ENCODE measurements around the gene ANKRD30A. TPM values are rescaled to one million over a fixed set of nuclear protein-coding genes. Genes with fewer than 3 reads are reported as not detected.

ANKRD30A gene
- total RNA-seq, 1 donor from 2014 or later: not detected

DNA sequence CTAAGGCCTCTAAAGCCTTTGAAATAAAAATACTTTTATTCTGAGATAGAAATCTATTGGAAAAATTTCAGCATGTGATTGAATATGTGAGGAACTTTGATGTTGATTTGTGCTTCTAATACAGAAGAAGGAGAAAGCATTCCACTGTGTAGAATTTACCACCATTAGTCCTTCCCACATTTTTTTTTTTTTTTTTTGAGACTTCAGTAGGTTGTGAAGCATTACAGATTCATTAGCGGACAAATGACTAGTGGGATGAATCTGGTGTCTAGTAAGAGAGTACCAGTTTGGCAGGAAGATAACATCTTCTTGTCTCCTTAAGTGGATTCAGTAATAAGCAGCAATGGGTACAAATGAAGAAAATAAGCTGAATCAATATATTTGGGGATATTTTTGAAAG is 95.5 kb downstream of the ANKRD30A start:
- TF ChIP-seq, protein P1, sequence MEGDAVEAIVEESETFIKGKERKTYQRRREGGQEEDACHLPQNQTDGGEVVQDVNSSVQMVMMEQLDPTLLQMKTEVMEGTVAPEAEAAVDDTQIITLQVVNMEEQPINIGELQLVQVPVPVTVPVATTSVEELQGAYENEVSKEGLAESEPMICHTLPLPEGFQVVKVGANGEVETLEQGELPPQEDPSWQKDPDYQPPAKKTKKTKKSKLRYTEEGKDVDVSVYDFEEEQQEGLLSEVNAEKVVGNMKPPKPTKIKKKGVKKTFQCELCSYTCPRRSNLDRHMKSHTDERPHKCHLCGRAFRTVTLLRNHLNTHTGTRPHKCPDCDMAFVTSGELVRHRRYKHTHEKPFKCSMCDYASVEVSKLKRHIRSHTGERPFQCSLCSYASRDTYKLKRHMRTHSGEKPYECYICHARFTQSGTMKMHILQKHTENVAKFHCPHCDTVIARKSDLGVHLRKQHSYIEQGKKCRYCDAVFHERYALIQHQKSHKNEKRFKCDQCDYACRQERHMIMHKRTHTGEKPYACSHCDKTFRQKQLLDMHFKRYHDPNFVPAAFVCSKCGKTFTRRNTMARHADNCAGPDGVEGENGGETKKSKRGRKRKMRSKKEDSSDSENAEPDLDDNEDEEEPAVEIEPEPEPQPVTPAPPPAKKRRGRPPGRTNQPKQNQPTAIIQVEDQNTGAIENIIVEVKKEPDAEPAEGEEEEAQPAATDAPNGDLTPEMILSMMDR (conservative IDR thresholded peaks at IDR 0.05): no peak
- no peak overlapping the region for H3K27ac Mint-ChIP-seq (ENCODE audit: unreplicated experiment)
- no peaks in the 10 kb centered on the region for H3K27me3 Mint-ChIP-seq (ENCODE audit: low read depth)
- H3K4me1 Mint-ChIP-seq: no peaks in the 10 kb centered on the region
- DNase-seq (ENCODE audit: low read depth, low spot score): no peak
- no peak overlapping the region for H3K4me3 Mint-ChIP-seq
- peaks cover 3% of the 10 kb centered on the region for H3K36me3 Mint-ChIP-seq (ENCODE audit: low read depth)
- H3K9me3 Mint-ChIP-seq: peaks cover 10% of the 10 kb centered on the region

DNA sequence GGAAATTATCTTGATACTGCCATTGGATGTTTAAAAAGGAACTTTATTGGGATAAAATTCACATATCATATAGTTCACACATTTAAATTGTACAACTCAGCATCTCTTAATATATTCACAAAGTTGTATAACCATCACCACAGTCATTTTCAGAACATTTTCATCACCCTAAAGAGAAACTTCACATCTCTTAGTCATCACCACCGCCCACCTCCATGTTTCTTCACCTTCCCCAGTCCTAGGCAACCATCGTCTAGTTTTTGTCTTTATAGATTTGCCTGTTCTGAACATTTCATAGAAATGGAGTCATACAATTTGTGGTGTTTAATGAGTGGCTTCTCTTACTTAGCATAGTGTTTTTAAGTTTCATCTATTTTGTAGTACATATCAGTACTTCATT is 96.6 kb downstream of the ANKRD30A start:
- no peak for DNase-seq (ENCODE audit: low read depth, low spot score)
- Mint-ChIP-seq H3K9me3 (peaks cover 10% of the 10 kb centered on the region), H3K36me3 (ENCODE audit: low read depth) (peaks cover 3% of the 10 kb centered on the region), H3K4me3 (no peak overlapping the region), H3K4me1 (no peaks in the 10 kb centered on the region), H3K27ac (ENCODE audit: unreplicated experiment) (no peak overlapping the region), H3K27me3 (ENCODE audit: low read depth) (no peaks in the 10 kb centered on the region)
- TF ChIP-seq, protein P1 (conservative IDR thresholded peaks at IDR 0.05): no peak

DNA sequence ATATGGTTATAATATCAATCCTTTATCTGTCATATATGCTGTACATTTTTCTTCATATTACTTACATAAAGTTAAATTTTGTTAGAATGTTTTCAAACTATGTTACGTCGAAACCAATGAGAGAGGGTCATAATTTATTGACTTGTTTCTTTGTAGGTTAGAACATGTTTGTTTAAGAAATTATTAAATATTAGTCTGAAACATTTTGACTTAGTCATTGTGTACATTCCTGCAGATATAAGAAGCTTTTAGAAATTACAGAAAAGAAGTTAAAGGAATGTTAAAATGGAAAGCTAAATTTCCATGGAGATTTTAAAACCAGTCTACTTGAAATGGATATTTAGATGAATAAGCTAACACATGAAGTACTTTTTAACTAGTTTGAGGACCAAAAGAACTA is 99.8 kb downstream of the ANKRD30A start:
- TF ChIP-seq, protein P1 (conservative IDR thresholded peaks at IDR 0.05): no peak
- Mint-ChIP-seq H3K9me3 (peaks cover 10% of the 10 kb centered on the region), H3K4me1 (no peaks in the 10 kb centered on the region), H3K27ac (ENCODE audit: unreplicated experiment) (no peak overlapping the region), H3K27me3 (ENCODE audit: low read depth) (no peaks in the 10 kb centered on the region), H3K36me3 (ENCODE audit: low read depth) (peaks cover 3% of the 10 kb centered on the region), H3K4me3 (no peak overlapping the region)
- DNase-seq (ENCODE audit: low read depth, low spot score): no peak

DNA sequence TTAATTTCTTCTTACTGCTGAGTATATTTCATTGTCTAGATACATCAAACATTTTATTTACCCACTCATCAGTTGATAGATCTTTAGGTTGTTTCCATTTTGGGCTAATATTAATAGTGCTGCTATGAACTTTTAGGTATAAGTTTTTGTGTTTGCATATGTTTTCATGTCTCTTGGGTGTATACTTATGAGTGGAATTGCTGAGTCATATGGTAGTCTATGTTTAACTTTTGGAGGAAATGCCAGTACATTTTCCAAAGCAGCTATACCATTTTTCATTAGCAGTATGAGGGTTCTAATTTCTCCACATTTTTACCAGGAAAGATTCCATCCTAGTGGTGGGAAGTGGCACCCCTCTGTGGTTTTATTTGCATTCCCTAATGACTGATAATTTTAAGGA is 101.1 kb downstream of the ANKRD30A start:
- peaks cover 10% of the 10 kb centered on the region for H3K9me3 Mint-ChIP-seq
- TF ChIP-seq, protein P1 (conservative IDR thresholded peaks at IDR 0.05): no peak
- H3K27ac Mint-ChIP-seq (ENCODE audit: unreplicated experiment): no peak overlapping the region
- H3K36me3 Mint-ChIP-seq (ENCODE audit: low read depth): peaks cover 3% of the 10 kb centered on the region
- H3K4me3 Mint-ChIP-seq: no peak overlapping the region
- H3K4me1 Mint-ChIP-seq: no peaks in the 10 kb centered on the region
- no peaks in the 10 kb centered on the region for H3K27me3 Mint-ChIP-seq (ENCODE audit: low read depth)
- no peak for DNase-seq (ENCODE audit: low read depth, low spot score)

DNA sequence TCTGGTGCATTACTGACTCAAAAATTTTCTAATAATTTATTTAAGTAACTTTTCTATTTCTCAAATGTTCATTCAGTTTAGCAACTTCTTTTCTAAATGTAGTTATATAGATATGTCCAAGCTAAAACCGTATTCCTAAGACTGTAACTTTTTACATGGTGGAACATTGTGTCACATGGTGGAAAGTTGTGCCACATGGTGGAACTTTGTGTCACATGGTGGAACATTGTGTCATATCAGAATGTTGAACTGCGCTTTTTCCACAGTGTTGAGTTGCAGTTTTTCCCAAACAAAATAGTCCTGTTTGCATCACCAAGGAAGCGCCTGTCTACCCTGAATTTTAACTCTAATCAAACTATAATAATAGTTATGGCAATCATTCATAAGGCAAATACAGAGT is 109.3 kb downstream of the ANKRD30A start:
- Mint-ChIP-seq H3K27ac (ENCODE audit: unreplicated experiment) (no peak overlapping the region), H3K36me3 (ENCODE audit: low read depth) (no peaks in the 10 kb centered on the region), H3K4me1 (no peaks in the 10 kb centered on the region), H3K27me3 (ENCODE audit: low read depth) (no peaks in the 10 kb centered on the region), H3K9me3 (peaks cover 8% of the 10 kb centered on the region), H3K4me3 (no peak overlapping the region)
- TF ChIP-seq, protein P1 (conservative IDR thresholded peaks at IDR 0.05): no peak
- DNase-seq (ENCODE audit: low read depth, low spot score): no peak

DNA sequence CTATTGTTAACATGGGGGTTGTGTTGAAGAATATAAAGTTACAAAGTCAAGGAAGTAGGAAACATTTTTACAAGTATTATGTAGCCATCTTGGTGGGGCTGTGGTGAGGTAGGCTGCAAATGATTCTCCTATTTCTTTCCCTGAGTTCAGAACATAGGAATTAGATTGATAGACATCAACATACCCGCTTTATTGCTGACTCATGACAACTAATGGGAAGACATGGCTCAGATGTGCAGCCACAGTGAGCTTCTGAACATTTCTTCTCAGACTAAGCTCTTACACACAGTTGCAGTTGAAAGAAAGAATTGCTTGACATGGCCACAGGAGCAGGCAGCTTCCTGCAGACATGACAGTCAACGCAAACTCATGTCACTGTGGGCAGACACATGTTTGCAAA is 110.7 kb downstream of the ANKRD30A start:
- H3K9me3 Mint-ChIP-seq: peaks cover 12% of the 10 kb centered on the region
- DNase-seq (ENCODE audit: low read depth, low spot score): no peak
- no peak overlapping the region for H3K4me3 Mint-ChIP-seq
- no peaks in the 10 kb centered on the region for H3K4me1 Mint-ChIP-seq
- TF ChIP-seq, protein P1 (conservative IDR thresholded peaks at IDR 0.05): no peak
- H3K27me3 Mint-ChIP-seq (ENCODE audit: low read depth): no peaks in the 10 kb centered on the region
- no peak overlapping the region for H3K27ac Mint-ChIP-seq (ENCODE audit: unreplicated experiment)
- peaks cover 4% of the 10 kb centered on the region for H3K36me3 Mint-ChIP-seq (ENCODE audit: low read depth)
